ENCODE measurements around the gene NMB. TPM values are rescaled to one million over a fixed set of nuclear protein-coding genes. Genes with fewer than 3 reads are reported as not detected.

Gene NMB
- total and polyA plus RNA-seq, 2 experiments from 2014 or later, result 18.1 to 22.0 TPM

- Mint-ChIP-seq H3K27me3 (ENCODE audit: insufficient read depth, low read depth, poor library complexity) (peaks cover 2% of the 10 kb centered on the region), H3K4me3 (no peak overlapping the region), H3K36me3 (ENCODE audit: low read depth) (no peaks in the 10 kb centered on the region; the same call in 2 of the 3 replicates), H3K9me3 (no peaks in the 10 kb centered on the region), H3K27ac (no peak overlapping the region), H3K4me1 (no peaks in the 10 kb centered on the region)
- no peak for ATAC-seq
- Histone ChIP-seq H3K27ac (ENCODE audit: low read depth) (peak overlapping the region; percentile 84; the same call in 1 of the 2 replicates), H3K4me1 (ENCODE audit: insufficient read depth) (no peaks in the 10 kb centered on the region), H4K20me1 (replicated peaks; ENCODE audit: insufficient read depth) (peaks cover 62% of the 10 kb centered on the region), H3K27me3 (ENCODE audit: insufficient read depth) (no peaks in the 10 kb centered on the region), H3K9me2 (ENCODE audit: insufficient read depth) (no peaks in the 10 kb centered on the region), H3K4me2 (no peak overlapping the region), H3F3A (replicated peaks; ENCODE audit: low read depth) (no peaks in the 10 kb centered on the region), H3K36me3 (ENCODE audit: insufficient read depth) (no peaks in the 10 kb centered on the region), H3K79me2 (replicated peaks; ENCODE audit: insufficient read depth) (peaks cover 100% of the 10 kb centered on the region), H3K4me3 (no peak overlapping the region), H2AFZ (no peak overlapping the region)
- no peak for DNase-seq (ENCODE audit: low spot score)
- TF ChIP-seq ZNF462 (CRISPR knock-in tag; IDR thresholded peaks at IDR 0.05), result no peak
- TF ChIP-seq EZH2phosphoT487 (IDR thresholded peaks at IDR 0.05; ENCODE audit: unreplicated experiment), result no peak
- TF ChIP-seq JUNB (IDR thresholded peaks at IDR 0.05; ENCODE audit: unreplicated experiment), result no peak
- no peak for TF ChIP-seq REST (IDR thresholded peaks at IDR 0.05; ENCODE audit: unreplicated experiment)
- no peak for TF ChIP-seq NANOG (IDR thresholded peaks at IDR 0.05; ENCODE audit: borderline replicate concordance)
- no peak for TF ChIP-seq ZNF114 (CRISPR knock-in tag; IDR thresholded peaks at IDR 0.05)
- TF ChIP-seq CTCF (conservative IDR thresholded peaks at IDR 0.05; ENCODE audit: low read depth in 2 of 2), result no peak
- no peak for TF ChIP-seq POLR2AphosphoS5 (IDR thresholded peaks at IDR 0.05; ENCODE audit: low read depth)
- TF ChIP-seq, protein P1, sequence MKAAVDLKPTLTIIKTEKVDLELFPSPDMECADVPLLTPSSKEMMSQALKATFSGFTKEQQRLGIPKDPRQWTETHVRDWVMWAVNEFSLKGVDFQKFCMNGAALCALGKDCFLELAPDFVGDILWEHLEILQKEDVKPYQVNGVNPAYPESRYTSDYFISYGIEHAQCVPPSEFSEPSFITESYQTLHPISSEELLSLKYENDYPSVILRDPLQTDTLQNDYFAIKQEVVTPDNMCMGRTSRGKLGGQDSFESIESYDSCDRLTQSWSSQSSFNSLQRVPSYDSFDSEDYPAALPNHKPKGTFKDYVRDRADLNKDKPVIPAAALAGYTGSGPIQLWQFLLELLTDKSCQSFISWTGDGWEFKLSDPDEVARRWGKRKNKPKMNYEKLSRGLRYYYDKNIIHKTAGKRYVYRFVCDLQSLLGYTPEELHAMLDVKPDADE (IDR thresholded peaks at IDR 0.05), result no peak
- TF ChIP-seq EZH2 (IDR thresholded peaks at IDR 0.05; ENCODE audit: low read depth, unreplicated experiment), result no peak
- TF ChIP-seq CREB1 (CRISPR knock-in tag; IDR thresholded peaks at IDR 0.05; ENCODE audit: low read depth), result no peak
- TF ChIP-seq STAT1 (IDR thresholded peaks at IDR 0.05; ENCODE audit: unreplicated experiment), result no peak
- TF ChIP-seq ZNF331 (CRISPR knock-in tag; IDR thresholded peaks at IDR 0.05; ENCODE audit: low read depth), result no peak
These were observed 41.7 kb upstream of the NMB start for GRCh38 chr15:84699538-84700191.
